Upper lobe of left lung (tissue), 4 donors: ENCODE measurements around the gene FGF2.

Experiments used
- EP300 ChIP-seq, 4 donors: sonication (generic); formaldehyde crosslinking; IDR thresholded peaks; one replicate each; pipeline ENCODE4 v1.5.1; 2017; ENCODE audit warnings: antibody characterized with exemption in 4 of 4, control low read depth in 2 of 4
- TF ChIP-seq, protein P1 (sequence below), 6 experiments: fragments of 450-650 bp in 4 of 6; fragments of 200-600 bp in 2 of 6; sonication (generic) in 2 of 6; IDR thresholded peaks; one replicate each; pipeline ENCODE4 v1.5.1; 2016 to 2019; ENCODE audit warnings: antibody characterized with exemption in 6 of 6

GRCh38 chr4:122854447-122855352 lies 28.1 kb downstream of the FGF2 start:
- no peak for TF ChIP-seq EP300 (IDR thresholded peaks at IDR 0.05)
- TF ChIP-seq, protein P1, sequence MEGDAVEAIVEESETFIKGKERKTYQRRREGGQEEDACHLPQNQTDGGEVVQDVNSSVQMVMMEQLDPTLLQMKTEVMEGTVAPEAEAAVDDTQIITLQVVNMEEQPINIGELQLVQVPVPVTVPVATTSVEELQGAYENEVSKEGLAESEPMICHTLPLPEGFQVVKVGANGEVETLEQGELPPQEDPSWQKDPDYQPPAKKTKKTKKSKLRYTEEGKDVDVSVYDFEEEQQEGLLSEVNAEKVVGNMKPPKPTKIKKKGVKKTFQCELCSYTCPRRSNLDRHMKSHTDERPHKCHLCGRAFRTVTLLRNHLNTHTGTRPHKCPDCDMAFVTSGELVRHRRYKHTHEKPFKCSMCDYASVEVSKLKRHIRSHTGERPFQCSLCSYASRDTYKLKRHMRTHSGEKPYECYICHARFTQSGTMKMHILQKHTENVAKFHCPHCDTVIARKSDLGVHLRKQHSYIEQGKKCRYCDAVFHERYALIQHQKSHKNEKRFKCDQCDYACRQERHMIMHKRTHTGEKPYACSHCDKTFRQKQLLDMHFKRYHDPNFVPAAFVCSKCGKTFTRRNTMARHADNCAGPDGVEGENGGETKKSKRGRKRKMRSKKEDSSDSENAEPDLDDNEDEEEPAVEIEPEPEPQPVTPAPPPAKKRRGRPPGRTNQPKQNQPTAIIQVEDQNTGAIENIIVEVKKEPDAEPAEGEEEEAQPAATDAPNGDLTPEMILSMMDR (IDR thresholded peaks at IDR 0.05), result no peak
